Caco-2 (cell line): ENCODE measurements around the gene MET. TPM values are rescaled to one million over a fixed set of nuclear protein-coding genes. Genes with fewer than 3 reads are reported as not detected.

Experiments used
- BruUV-seq: library from RNA; stranded (reverse); fragments of 400-500 nt; replicated peaks from 2 replicates; lab custom pipeline; 2021; lab: Mats Ljungman, UMichigan
- CTCF ChIA-PET: fragments of 300-600 bp; sonication (Branson Sonifier 250); formaldehyde crosslinking; loops from one replicate; lab custom pipeline; 2022; ENCODE audit warnings: antibody characterized with exemption; lab: Charles Lee
- POLR2A ChIA-PET: fragments of 300-600 bp; sonication (Branson Sonifier 250); formaldehyde crosslinking; loops from one replicate; lab custom pipeline; 2022; ENCODE audit warnings: antibody characterized with exemption; lab: Charles Lee
- DNase-seq, 2 experiments: peaks; one replicate each; pipeline versions ENCODE4 v3.0.0 to v3.0.0-alpha.2; 2020 to 2022
- H3K27me3 ChIP-seq: replicated peaks from 2 replicates; pipeline ENCODE4 v1.6.0; 2011; ENCODE audit warnings: low read length; ENCODE audit not compliant: control insufficient read depth, insufficient read depth
- H3K36me3 ChIP-seq: 2 replicates; pipeline ENCODE4 v1.5.1; 2011; ENCODE audit warnings: low read length; ENCODE audit not compliant: control insufficient read depth, insufficient read depth
- H3K4me1 ChIP-seq: fragments of 250-450 bp; sonication (Bioruptor Pico); 2 replicates; pipeline ENCODE4 v1.5.1; 2020; ENCODE audit warnings: mild to moderate bottlenecking
- H3K4me3 ChIP-seq: 2 replicates; pipeline ENCODE4 v1.5.1; 2011; ENCODE audit warnings: low read depth, mild to moderate bottlenecking, control low read depth, low read length
- H3K9me3 ChIP-seq: fragments of 250-450 bp; sonication (Bioruptor Pico); 2 replicates; pipeline ENCODE4 v1.5.1; 2020; ENCODE audit warnings: mild to moderate bottlenecking, moderate library complexity
- H3K27ac Mint-ChIP-seq: one replicate; pipeline ENCODE4 v1.8.0; 2022; ENCODE audit warnings: mixed read lengths; ENCODE audit not compliant: unreplicated experiment
- H3K27me3 Mint-ChIP-seq: one replicate; pipeline ENCODE4 v1.8.0; 2022; ENCODE audit warnings: mixed read lengths; ENCODE audit not compliant: insufficient read depth, unreplicated experiment
- H3K36me3 Mint-ChIP-seq: one replicate; pipeline ENCODE4 v1.8.0; 2022; ENCODE audit warnings: mild to moderate bottlenecking, mixed read lengths; ENCODE audit not compliant: insufficient read depth, unreplicated experiment
- H3K4me1 Mint-ChIP-seq: one replicate; pipeline ENCODE4 v1.8.0; 2022; ENCODE audit warnings: low read depth, mixed read lengths; ENCODE audit not compliant: unreplicated experiment
- H3K4me3 Mint-ChIP-seq: one replicate; pipeline ENCODE4 v1.8.0; 2022; ENCODE audit warnings: mild to moderate bottlenecking, moderate library complexity, mixed read lengths; ENCODE audit not compliant: unreplicated experiment
- H3K9me3 Mint-ChIP-seq: one replicate; pipeline ENCODE4 v1.8.0; 2022; ENCODE audit warnings: mixed read lengths; ENCODE audit not compliant: unreplicated experiment
- intact Hi-C: fragments of 100-400 bp; cut with micrococcal nuclease; formaldehyde crosslinking; loops from one replicate; pipeline ENCODE4 v1.10.0; 2022; ENCODE audit not compliant: unreplicated experiment
- total RNA-seq: library from RNA; stranded (reverse); gene quantifications from 2 replicates; pipeline ENCODE4 v1.2.3, GENCODE V29; 2022
- TF ChIP-seq, protein P1 (sequence below), 2 experiments: fragments of 200-600 bp in 1 of 2; IDR thresholded peaks; 1 replicate in 1 of 2; 2 replicates in 1 of 2; pipeline versions ENCODE4 v1.5.1 to v1.8.0; 2011 to 2022; ENCODE audit warnings: antibody characterized with exemption in 1 of 2, control low read depth in 1 of 2, inconsistent platforms in 1 of 2, low read depth in 1 of 2, low read length in 1 of 2, mild to moderate bottlenecking in 1 of 2, moderate library complexity in 1 of 2; ENCODE audit not compliant: insufficient read depth in 1 of 2, severe bottlenecking in 1 of 2, unreplicated experiment in 1 of 2

The MET gene
- total RNA-seq, 1 experiment from 2014 or later = 82.9 TPM

DNA sequence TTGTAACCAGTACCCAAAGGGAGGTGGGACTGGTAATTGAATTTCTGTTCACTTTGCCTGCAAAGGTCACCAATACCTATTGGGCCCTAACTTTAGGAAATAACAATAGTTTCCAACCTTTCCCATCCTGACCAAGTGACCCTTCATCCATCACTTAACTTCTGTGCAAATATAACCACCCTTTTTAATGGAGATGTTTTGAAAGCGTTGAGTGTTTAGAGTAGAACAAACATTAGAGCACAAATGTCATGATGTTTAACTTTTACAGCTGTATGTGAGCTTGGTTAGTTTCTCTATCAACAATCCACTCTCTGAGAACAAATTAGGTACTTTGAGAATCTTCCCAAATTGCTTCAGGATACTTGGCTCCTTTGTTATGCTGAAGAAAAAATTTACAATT is 66.4 kb downstream of the MET start:
- Mint-ChIP-seq H3K27ac (no peak overlapping the region), H3K4me1 (peaks cover 16% of the 10 kb centered on the region), H3K4me3 (no peak overlapping the region), H3K36me3 (peaks cover 77% of the 10 kb centered on the region), H3K9me3 (no peaks in the 10 kb centered on the region), H3K27me3 (no peaks in the 10 kb centered on the region)
- intact Hi-C loops = no loop called here
- no peaks in the 10 kb centered on the region for H3K9me3 ChIP-seq
- DNase-seq = no peak
- no peaks in the 10 kb centered on the region for H3K4me1 ChIP-seq
- H3K27me3 ChIP-seq = no peaks in the 10 kb centered on the region
- H3K36me3 ChIP-seq = peaks cover 4% of the 10 kb centered on the region
- H3K4me3 ChIP-seq = no peak overlapping the region
- BruUV-seq = no TSS peak
- POLR2A ChIA-PET = no interaction called here
- TF ChIP-seq, protein P1, sequence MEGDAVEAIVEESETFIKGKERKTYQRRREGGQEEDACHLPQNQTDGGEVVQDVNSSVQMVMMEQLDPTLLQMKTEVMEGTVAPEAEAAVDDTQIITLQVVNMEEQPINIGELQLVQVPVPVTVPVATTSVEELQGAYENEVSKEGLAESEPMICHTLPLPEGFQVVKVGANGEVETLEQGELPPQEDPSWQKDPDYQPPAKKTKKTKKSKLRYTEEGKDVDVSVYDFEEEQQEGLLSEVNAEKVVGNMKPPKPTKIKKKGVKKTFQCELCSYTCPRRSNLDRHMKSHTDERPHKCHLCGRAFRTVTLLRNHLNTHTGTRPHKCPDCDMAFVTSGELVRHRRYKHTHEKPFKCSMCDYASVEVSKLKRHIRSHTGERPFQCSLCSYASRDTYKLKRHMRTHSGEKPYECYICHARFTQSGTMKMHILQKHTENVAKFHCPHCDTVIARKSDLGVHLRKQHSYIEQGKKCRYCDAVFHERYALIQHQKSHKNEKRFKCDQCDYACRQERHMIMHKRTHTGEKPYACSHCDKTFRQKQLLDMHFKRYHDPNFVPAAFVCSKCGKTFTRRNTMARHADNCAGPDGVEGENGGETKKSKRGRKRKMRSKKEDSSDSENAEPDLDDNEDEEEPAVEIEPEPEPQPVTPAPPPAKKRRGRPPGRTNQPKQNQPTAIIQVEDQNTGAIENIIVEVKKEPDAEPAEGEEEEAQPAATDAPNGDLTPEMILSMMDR (IDR thresholded peaks at IDR 0.05; ENCODE audit: insufficient read depth in 1 of 2, low read depth in 1 of 2, low read length in 1 of 2, severe bottlenecking in 1 of 2, unreplicated experiment in 1 of 2) = no peak
- CTCF ChIA-PET = no interaction called here

DNA sequence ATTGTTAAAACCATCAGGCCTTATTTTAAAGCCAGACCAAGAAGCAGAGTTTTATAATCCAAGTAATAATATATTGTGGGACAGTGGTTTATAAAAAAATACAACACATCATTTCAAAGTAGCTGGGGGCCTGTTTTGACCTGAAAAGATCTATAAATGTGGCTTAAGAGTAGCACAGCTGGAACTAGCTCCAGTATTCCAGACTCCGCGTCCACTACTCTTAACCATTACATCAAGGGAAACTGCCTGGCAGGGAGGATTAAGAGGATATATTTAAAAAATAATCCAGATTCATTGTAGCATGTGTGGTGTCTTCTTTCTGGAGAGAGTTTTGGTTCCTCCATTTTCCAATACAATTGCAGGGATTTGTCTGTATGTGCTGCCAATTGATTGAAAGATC is 67.3 kb downstream of the MET start:
- no peak overlapping the region for H3K27ac Mint-ChIP-seq
- no peak overlapping the region for H3K4me3 Mint-ChIP-seq
- H3K4me1 Mint-ChIP-seq = peaks cover 16% of the 10 kb centered on the region
- intact Hi-C loops = no loop called here
- no peak for DNase-seq
- H3K9me3 Mint-ChIP-seq = peaks cover 6% of the 10 kb centered on the region
- no peaks in the 10 kb centered on the region for H3K9me3 ChIP-seq
- H3K4me3 ChIP-seq = no peak overlapping the region
- ChIA-PET CTCF (no interaction called here), POLR2A (no interaction called here)
- H3K4me1 ChIP-seq = no peaks in the 10 kb centered on the region
- peaks cover 82% of the 10 kb centered on the region for H3K36me3 Mint-ChIP-seq
- H3K27me3 ChIP-seq = no peaks in the 10 kb centered on the region
- TF ChIP-seq, protein P1 (IDR thresholded peaks at IDR 0.05; ENCODE audit: insufficient read depth in 1 of 2, low read depth in 1 of 2, low read length in 1 of 2, severe bottlenecking in 1 of 2, unreplicated experiment in 1 of 2) = no peak
- no TSS peak for BruUV-seq
- peaks cover 5% of the 10 kb centered on the region for H3K36me3 ChIP-seq
- H3K27me3 Mint-ChIP-seq = no peaks in the 10 kb centered on the region

GRCh38 chr7:116740231-116740630 is 68.2 kb downstream of the MET start:
- ChIA-PET CTCF (no interaction called here), POLR2A (no interaction called here)
- no peak for DNase-seq
- Mint-ChIP-seq H3K4me1 (peaks cover 16% of the 10 kb centered on the region), H3K27ac (no peak overlapping the region), H3K36me3 (peaks cover 86% of the 10 kb centered on the region), H3K27me3 (no peaks in the 10 kb centered on the region), H3K4me3 (no peak overlapping the region), H3K9me3 (peaks cover 13% of the 10 kb centered on the region)
- Histone ChIP-seq H3K9me3 (no peaks in the 10 kb centered on the region), H3K36me3 (peaks cover 3% of the 10 kb centered on the region), H3K4me1 (no peaks in the 10 kb centered on the region), H3K27me3 (no peaks in the 10 kb centered on the region), H3K4me3 (no peak overlapping the region)
- TF ChIP-seq, protein P1 (IDR thresholded peaks at IDR 0.05; ENCODE audit: insufficient read depth in 1 of 2, low read depth in 1 of 2, low read length in 1 of 2, severe bottlenecking in 1 of 2, unreplicated experiment in 1 of 2) = no peak
- intact Hi-C loops = no loop called here
- no TSS peak for BruUV-seq
